SU-DHL-6 (cell line): ENCODE results near the gene GRPEL1.
"Not testable (repeated sequence)": the region's sequence is repeated elsewhere in the genome, so short reads cannot be mapped to it uniquely, and the experiment has no call there.

Experiments used
- H2AFZ ChIP-seq: fragments of 200-600 bp; sonication (generic); 2 replicates; pipeline ENCODE4 v1.6.1; 2014; ENCODE audit warnings: low read depth, mild to moderate bottlenecking, moderate library complexity, mixed read lengths, antibody characterized with exemption, low read length; ENCODE audit not compliant: severe bottlenecking
- H3F3A ChIP-seq: fragments of 200-600 bp; shearing (Covaris generic); 2 replicates; pipeline ENCODE4 v1.6.0; 2016; ENCODE audit warnings: antibody characterized with exemption, mild to moderate bottlenecking; ENCODE audit not compliant: insufficient read depth
- H3K27ac ChIP-seq: fragments of 200-600 bp; sonication (generic); 2 replicates; pipeline ENCODE4 v1.5.1; 2016; ENCODE audit warnings: low read depth, mild to moderate bottlenecking, low read length, moderate library complexity, mixed read lengths
- H3K27me3 ChIP-seq: fragments of 200-600 bp; sonication (generic), shearing (Covaris generic); 2 replicates; pipeline ENCODE4 v1.6.0; 2014; ENCODE audit warnings: mild to moderate bottlenecking, low read length
- H3K36me3 ChIP-seq: fragments of 200-600 bp; sonication (generic); 2 replicates; pipeline ENCODE4 v1.6.1; 2014; ENCODE audit warnings: mild to moderate bottlenecking, low read length, mixed read lengths
- H3K4me2 ChIP-seq: fragments of 300-600, 200-600 bp; shearing (Covaris generic), sonication (generic); 2 replicates; pipeline ENCODE4 v1.6.0; 2014; ENCODE audit warnings: low read length, low read depth, mild to moderate bottlenecking; ENCODE audit not compliant: poor library complexity, severe bottlenecking
- H3K4me3 ChIP-seq: fragments of 200-600 bp; sonication (generic); 2 replicates; pipeline ENCODE4 v1.5.1; 2014; ENCODE audit warnings: antibody characterized with exemption, low read length, mild to moderate bottlenecking, mixed read lengths; ENCODE audit not compliant: insufficient read depth, poor library complexity, severe bottlenecking
- H3K79me2 ChIP-seq: fragments of 200-600 bp; sonication (generic); 2 replicates; pipeline ENCODE4 v1.6.1; 2014; ENCODE audit warnings: mild to moderate bottlenecking, low read length, moderate library complexity; ENCODE audit not compliant: insufficient read depth
- H3K9ac ChIP-seq: fragments of 200-600 bp; sonication (generic); 2 replicates; pipeline ENCODE4 v1.7.0; 2014; ENCODE audit warnings: mild to moderate bottlenecking, low read length
- H3K9me2 ChIP-seq: fragments of 200-600 bp; sonication (generic); replicated peaks from 2 replicates; pipeline ENCODE4 v1.6.1; 2014; ENCODE audit warnings: low read length; ENCODE audit not compliant: insufficient read depth
- H3K9me3 ChIP-seq: fragments of 200-600 bp; sonication (generic); 2 replicates; pipeline ENCODE4 v1.6.1; 2014; ENCODE audit warnings: low read length, mixed read lengths; ENCODE audit not compliant: insufficient read depth
- H4K20me1 ChIP-seq: fragments of 200-600 bp; sonication (generic); 2 replicates; pipeline ENCODE4 v1.6.1; 2014; ENCODE audit warnings: low read depth, mild to moderate bottlenecking, antibody characterized with exemption, low read length, moderate library complexity, mixed read lengths
- CTCF ChIP-seq: fragments of 200-600 bp; sonication (generic); IDR thresholded peaks from one replicate; pipeline ENCODE4 v1.5.1; 2017; ENCODE audit warnings: antibody characterized with exemption, mild to moderate bottlenecking, low read length, moderate library complexity; ENCODE audit not compliant: insufficient read depth, poor library complexity, severe bottlenecking
- EZH2phosphoT487 ChIP-seq: fragments of 200-600 bp; sonication (generic), shearing (Covaris generic); conservative IDR thresholded peaks from 2 replicates; pipeline ENCODE4 v1.6.1; 2018; ENCODE audit warnings: mild to moderate bottlenecking, antibody characterized with exemption, low read length, moderate library complexity, mixed read lengths

The GRPEL1 gene

GRCh38 chr4:7103031-7103606, 35.3 kb upstream of the GRPEL1 start:
- Histone ChIP-seq H3K27ac (no peak overlapping the region), H2AFZ (no peak overlapping the region), H3K27me3 (no peaks in the 10 kb centered on the region), H3K4me2 (peak overlapping the region; percentile 36), H3F3A (no peaks in the 10 kb centered on the region), H3K36me3 (no peaks in the 10 kb centered on the region), H3K9me3 (no peaks in the 10 kb centered on the region), H3K79me2 (no peaks in the 10 kb centered on the region), H3K9me2 (no peaks in the 10 kb centered on the region), H3K4me3 (peak overlapping the region; percentile 37), H3K9ac (no peak overlapping the region), H4K20me1 (no peaks in the 10 kb centered on the region)
- TF ChIP-seq CTCF = no peak
- TF ChIP-seq EZH2phosphoT487 = no peak

GRCh38 chr4:7102516-7102909, 34.6 kb upstream of the GRPEL1 start:
- peak overlapping the region; percentile 36 for H3K4me2 ChIP-seq
- H3K9ac ChIP-seq, H3K9me2 ChIP-seq, H4K20me1 ChIP-seq, H3K9me3 ChIP-seq, H3K4me3 ChIP-seq, H3F3A ChIP-seq, H2AFZ ChIP-seq, H3K79me2 ChIP-seq, H3K27ac ChIP-seq, H3K36me3 ChIP-seq, H3K27me3 ChIP-seq: not testable (repeated sequence)

GRCh38 chr4:7101692-7102515, 34.0 kb upstream of the GRPEL1 start:
- H4K20me1 ChIP-seq = no peaks in the 10 kb centered on the region
- H3K79me2 ChIP-seq = no peaks in the 10 kb centered on the region
- H3K9me3 ChIP-seq = no peaks in the 10 kb centered on the region
- no peaks in the 10 kb centered on the region for H3K27me3 ChIP-seq
- no peak overlapping the region for H3K4me3 ChIP-seq
- H3K9me2 ChIP-seq = no peaks in the 10 kb centered on the region
- TF ChIP-seq EZH2phosphoT487 (no peak), CTCF (peak; percentile 38)
- H2AFZ ChIP-seq = no peak overlapping the region
- no peaks in the 10 kb centered on the region for H3F3A ChIP-seq
- H3K4me2 ChIP-seq = no peak overlapping the region
- H3K27ac ChIP-seq = no peak overlapping the region
- no peak overlapping the region for H3K9ac ChIP-seq
- no peaks in the 10 kb centered on the region for H3K36me3 ChIP-seq

DNA sequence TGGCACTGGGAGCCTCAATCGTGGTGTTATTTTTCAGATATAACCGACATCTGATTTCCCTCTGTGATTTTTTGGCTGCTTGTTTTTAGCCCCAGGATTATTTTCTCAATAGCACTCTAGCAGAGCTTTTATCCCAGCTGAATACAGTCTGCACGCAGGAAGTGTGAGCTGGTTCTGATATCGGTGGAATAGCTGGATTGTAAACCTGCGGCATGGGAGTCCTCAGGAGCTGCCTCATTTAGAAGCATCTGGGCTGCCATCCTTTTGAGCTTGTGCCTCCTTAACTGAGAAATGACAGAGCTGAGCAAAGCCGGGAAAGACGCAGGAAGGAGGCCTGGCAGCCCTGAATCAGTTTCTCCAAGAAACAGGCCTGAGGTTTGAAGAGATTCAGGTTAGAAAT, 28.4 kb upstream of the GRPEL1 start:
- TF ChIP-seq CTCF = no peak
- no peak for TF ChIP-seq EZH2phosphoT487
- H3K4me3 ChIP-seq = no peak overlapping the region
- no peaks in the 10 kb centered on the region for H4K20me1 ChIP-seq
- H2AFZ ChIP-seq = no peak overlapping the region
- H3K27ac ChIP-seq = no peak overlapping the region
- no peaks in the 10 kb centered on the region for H3F3A ChIP-seq
- no peaks in the 10 kb centered on the region for H3K27me3 ChIP-seq
- no peaks in the 10 kb centered on the region for H3K36me3 ChIP-seq
- no peaks in the 10 kb centered on the region for H3K9me2 ChIP-seq
- no peaks in the 10 kb centered on the region for H3K79me2 ChIP-seq
- no peak overlapping the region for H3K4me2 ChIP-seq
- no peaks in the 10 kb centered on the region for H3K9me3 ChIP-seq
- no peak overlapping the region for H3K9ac ChIP-seq
